Left lobe of liver (tissue), 2 donors: Measurements from ENCODE around the gene ATXN1. TPM values are rescaled to one million over a fixed set of nuclear protein-coding genes. Genes with fewer than 3 reads are reported as not detected.

Experiments
- ATAC-seq: fragments of 200-7000 bp; cut with Tn5 transposase; one replicate; pipeline ENCODE4 v1.9.1; 2020; ENCODE audit warnings: mild to moderate bottlenecking, moderate library complexity
- DNase-seq: peaks from one replicate; pipeline ENCODE4 v3.0.0-alpha.2; 2020; ENCODE audit warnings: low spot score
- total RNA-seq: library from RNA; stranded (reverse); gene quantifications from one replicate; pipeline ENCODE4 v1.2.1, GENCODE V29; 2021
- donor health status: DM: no; HTN: no; CAD: no; lungs with moderate emphysema.
- donor health status: DM: no; HTN: yes; CAD: no.

Gene ATXN1
- total RNA-seq, 1 donor from 2014 or later = 29.5 TPM

- ATAC-seq = no peak
Observed at GRCh38 chr6:16783952-16784565, 22.8 kb upstream of the ATXN1 start.

GRCh38 chr6:16783509-16783908 lies 22.2 kb upstream of the ATXN1 start:
- ATAC-seq (no peak), DNase-seq (no peak)

More at GRCh38 chr6:16783952-16784565, 22.8 kb upstream of the ATXN1 start:
- no peak for DNase-seq

- no peak for DNase-seq
- no peak for ATAC-seq
Observed at GRCh38 chr6:16782278-16782677, 21.0 kb upstream of the ATXN1 start.

GRCh38 chr6:16781348-16782169 lies 20.3 kb upstream of the ATXN1 start:
- no peak for DNase-seq
- no peak for ATAC-seq

- DNase-seq (no peak), ATAC-seq (no peak)
Observed at GRCh38 chr6:16778521-16778920, 17.3 kb upstream of the ATXN1 start.

- ATAC-seq (no peak), DNase-seq (no peak)
Observed at GRCh38 chr6:16777794-16778193, 16.5 kb upstream of the ATXN1 start.

- no peak for DNase-seq
- peak; percentile 85 for ATAC-seq
Observed at GRCh38 chr6:16776394-16777017, 15.2 kb upstream of the ATXN1 start.

- DNase-seq (no peak), ATAC-seq (no peak)
Observed at GRCh38 chr6:16774437-16774836, 13.2 kb upstream of the ATXN1 start.

GRCh38 chr6:16773362-16773761 lies 12.1 kb upstream of the ATXN1 start:
- DNase-seq = no peak
- ATAC-seq = no peak

- ATAC-seq = peak; percentile 98
Observed at GRCh38 chr6:16770701-16771569, 9.7 kb upstream of the ATXN1 start.

GRCh38 chr6:16769986-16770376 lies 8.7 kb upstream of the ATXN1 start:
- DNase-seq (no peak), ATAC-seq (no peak)

More at GRCh38 chr6:16770701-16771569, 9.7 kb upstream of the ATXN1 start:
- DNase-seq = peak; percentile 78

GRCh38 chr6:16769131-16769985 lies 8.1 kb upstream of the ATXN1 start:
- no peak for DNase-seq
- ATAC-seq = peak; percentile 18

GRCh38 chr6:16768477-16768830 lies 7.2 kb upstream of the ATXN1 start:
- DNase-seq = no peak
- no peak for ATAC-seq

GRCh38 chr6:16767765-16768476 lies 6.7 kb upstream of the ATXN1 start:
- no peak for ATAC-seq
- DNase-seq = no peak

GRCh38 chr6:16766836-16767745 lies 5.8 kb upstream of the ATXN1 start:
- DNase-seq (no peak), ATAC-seq (no peak)

- ATAC-seq (no peak), DNase-seq (no peak)
Observed at GRCh38 chr6:16766043-16766536, 4.8 kb upstream of the ATXN1 start.

GRCh38 chr6:16765235-16765634 lies 4.0 kb upstream of the ATXN1 start:
- DNase-seq (no peak), ATAC-seq (no peak)
